Peyer's patch (tissue), 4 donors: ENCODE measurements around the gene FAM204A.

Source experiments
- POLR2A ChIP-seq, 2 donors: fragments of 450-650 bp; IDR thresholded peaks; one replicate each; pipeline ENCODE4 v1.5.1; 2017; ENCODE audit warnings: antibody characterized with exemption in 2 of 2, mild to moderate bottlenecking in 2 of 2, moderate library complexity in 2 of 2
- TF ChIP-seq, protein P1 (sequence below), 6 experiments: fragments of 450-650 bp in 4 of 6; fragments of 200-600 bp in 2 of 6; sonication (generic) in 1 of 6; IDR thresholded peaks; one replicate each; pipeline ENCODE4 v1.5.1; 2017 to 2019; ENCODE audit warnings: antibody characterized with exemption in 6 of 6, mild to moderate bottlenecking in 3 of 6, moderate library complexity in 1 of 6

- TF ChIP-seq, protein P1, sequence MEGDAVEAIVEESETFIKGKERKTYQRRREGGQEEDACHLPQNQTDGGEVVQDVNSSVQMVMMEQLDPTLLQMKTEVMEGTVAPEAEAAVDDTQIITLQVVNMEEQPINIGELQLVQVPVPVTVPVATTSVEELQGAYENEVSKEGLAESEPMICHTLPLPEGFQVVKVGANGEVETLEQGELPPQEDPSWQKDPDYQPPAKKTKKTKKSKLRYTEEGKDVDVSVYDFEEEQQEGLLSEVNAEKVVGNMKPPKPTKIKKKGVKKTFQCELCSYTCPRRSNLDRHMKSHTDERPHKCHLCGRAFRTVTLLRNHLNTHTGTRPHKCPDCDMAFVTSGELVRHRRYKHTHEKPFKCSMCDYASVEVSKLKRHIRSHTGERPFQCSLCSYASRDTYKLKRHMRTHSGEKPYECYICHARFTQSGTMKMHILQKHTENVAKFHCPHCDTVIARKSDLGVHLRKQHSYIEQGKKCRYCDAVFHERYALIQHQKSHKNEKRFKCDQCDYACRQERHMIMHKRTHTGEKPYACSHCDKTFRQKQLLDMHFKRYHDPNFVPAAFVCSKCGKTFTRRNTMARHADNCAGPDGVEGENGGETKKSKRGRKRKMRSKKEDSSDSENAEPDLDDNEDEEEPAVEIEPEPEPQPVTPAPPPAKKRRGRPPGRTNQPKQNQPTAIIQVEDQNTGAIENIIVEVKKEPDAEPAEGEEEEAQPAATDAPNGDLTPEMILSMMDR (IDR thresholded peaks at IDR 0.05): no peak
- TF ChIP-seq POLR2A (IDR thresholded peaks at IDR 0.05): no peak
Observed at GRCh38 chr10:118362103-118362502, 20.0 kb upstream of the FAM204A start.
